Muscle layer of duodenum (tissue), 2 donors: ENCODE measurements around the gene MUC20.
"Not testable (repeated sequence)": the region's sequence is repeated elsewhere in the genome, so short reads cannot be mapped to it uniquely, and the experiment has no call there.

ENCODE experiments used
- H3K27ac ChIP-seq: one replicate; pipeline ENCODE4 v1.7.0; 2013; ENCODE audit warnings: mild to moderate bottlenecking, low read length
- H3K27me3 ChIP-seq: one replicate; pipeline ENCODE4 v1.7.0; 2013; ENCODE audit warnings: low read depth, mild to moderate bottlenecking, control low read depth, low read length
- H3K36me3 ChIP-seq, 2 donors: one replicate each; pipeline ENCODE4 v1.7.0; 2013; ENCODE audit warnings: low read length in 2 of 2, control low read depth in 1 of 2, mild to moderate bottlenecking in 1 of 2; ENCODE audit not compliant: insufficient read depth in 2 of 2, control insufficient read depth in 1 of 2
- H3K4me1 ChIP-seq, 2 donors: one replicate each; pipeline ENCODE4 v1.7.0; 2013; ENCODE audit warnings: low read length in 2 of 2, mild to moderate bottlenecking in 2 of 2, control low read depth in 1 of 2, moderate library complexity in 1 of 2; ENCODE audit not compliant: insufficient read depth in 2 of 2, control insufficient read depth in 1 of 2
- H3K4me3 ChIP-seq, 2 donors: one replicate each; pipeline ENCODE4 v1.7.0; 2013; ENCODE audit warnings: low read length in 2 of 2, low read depth in 1 of 2, mild to moderate bottlenecking in 1 of 2
- H3K9me3 ChIP-seq, 2 donors: one replicate each; pipeline ENCODE4 v1.7.0; 2013; ENCODE audit warnings: low read length in 2 of 2, control low read depth in 1 of 2, mild to moderate bottlenecking in 1 of 2; ENCODE audit not compliant: control insufficient read depth in 1 of 2
- donor health status: healthy.

MUC20 gene

GRCh38 chr3:195744437-195744836 is 23.7 kb downstream of the MUC20 start:
- no peak overlapping the region for H3K27ac ChIP-seq

DNA sequence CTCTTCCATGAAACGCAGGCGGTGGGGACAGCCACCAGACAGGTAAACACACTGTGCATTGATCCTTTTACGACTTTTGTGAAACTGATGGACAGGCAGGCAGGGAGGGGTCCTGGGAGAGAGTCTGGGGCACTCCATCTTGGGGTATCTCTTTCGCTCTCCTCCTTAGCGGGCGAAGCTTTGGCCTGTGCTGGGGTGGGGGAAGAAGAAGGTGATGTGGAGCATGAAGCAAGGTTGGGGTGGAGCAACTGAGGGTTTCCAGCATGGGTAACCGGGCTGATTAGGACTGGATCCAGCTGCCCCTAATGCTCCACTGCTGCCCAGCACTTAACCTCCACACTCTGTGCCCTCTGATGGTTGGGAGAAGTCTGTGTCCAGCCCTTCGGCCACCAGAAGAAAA is 25.6 kb downstream of the MUC20 start:
- Histone ChIP-seq H3K27me3 (no peaks in the 10 kb centered on the region), H3K4me3 (no peak overlapping the region), H3K27ac (no peak overlapping the region), H3K4me1 (no peaks in the 10 kb centered on the region), H3K9me3 (no peaks in the 10 kb centered on the region), H3K36me3 (no peaks in the 10 kb centered on the region)

More at GRCh38 chr3:195744437-195744836, 23.7 kb downstream of the MUC20 start:
- Histone ChIP-seq H3K27me3 (no peaks in the 10 kb centered on the region), H3K4me3 (no peak overlapping the region), H3K9me3 (no peaks in the 10 kb centered on the region), H3K36me3 (no peaks in the 10 kb centered on the region), H3K4me1 (no peaks in the 10 kb centered on the region)

DNA sequence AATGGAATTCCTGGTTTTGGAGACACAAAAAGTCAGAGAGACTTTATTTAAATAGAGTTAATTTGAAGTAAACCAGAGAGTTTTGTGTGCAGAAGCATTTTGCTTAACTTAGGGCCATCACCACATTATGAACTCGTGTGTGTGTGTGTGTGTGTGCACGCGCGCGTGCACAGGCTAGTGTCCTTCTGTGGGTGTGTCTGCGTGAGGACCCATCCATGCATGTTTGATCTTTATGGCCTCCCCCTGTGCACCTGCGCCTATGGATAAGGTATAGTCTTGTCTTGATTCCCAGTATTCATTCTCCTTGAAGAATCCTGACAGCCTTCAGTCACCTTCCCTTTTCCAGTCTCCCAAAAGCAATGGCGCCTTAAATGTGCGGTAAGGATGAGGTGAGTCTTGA is 26.0 kb downstream of the MUC20 start:
- H3K27me3 ChIP-seq, result no peaks in the 10 kb centered on the region
- H3K4me1 ChIP-seq, result no peaks in the 10 kb centered on the region
- H3K4me3 ChIP-seq, result no peak overlapping the region
- H3K36me3 ChIP-seq, result no peaks in the 10 kb centered on the region
- H3K9me3 ChIP-seq, result no peaks in the 10 kb centered on the region
- H3K27ac ChIP-seq, result no peak overlapping the region

GRCh38 chr3:195748661-195749060 is 27.9 kb downstream of the MUC20 start:
- Histone ChIP-seq H3K27me3 (no peaks in the 10 kb centered on the region), H3K4me1 (no peaks in the 10 kb centered on the region), H3K4me3 (no peak overlapping the region), H3K9me3 (no peaks in the 10 kb centered on the region), H3K36me3 (no peaks in the 10 kb centered on the region), H3K27ac (no peak overlapping the region)

DNA sequence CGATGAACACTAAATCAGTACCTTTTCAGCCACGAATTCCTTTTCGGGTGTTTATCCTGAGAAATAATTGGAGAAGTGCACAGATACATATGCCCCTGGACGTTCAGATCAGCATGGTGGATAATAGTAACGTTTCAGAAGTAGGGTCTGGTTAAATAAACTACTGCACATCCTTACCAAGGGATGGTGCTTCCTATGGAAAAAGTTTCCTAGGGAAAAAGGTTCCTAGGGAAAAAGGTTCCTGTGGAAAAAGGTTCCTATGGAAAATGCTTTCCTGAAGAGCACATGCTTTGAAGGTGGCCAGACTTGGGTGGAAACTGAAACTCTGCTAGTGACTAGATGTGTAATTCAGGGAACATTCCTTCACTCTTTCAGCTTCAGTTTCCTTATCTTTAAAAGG is 28.3 kb downstream of the MUC20 start:
- H3K4me1 ChIP-seq, H3K9me3 ChIP-seq, H3K4me3 ChIP-seq, H3K27ac ChIP-seq, H3K27me3 ChIP-seq, H3K36me3 ChIP-seq: not testable (repeated sequence)

DNA sequence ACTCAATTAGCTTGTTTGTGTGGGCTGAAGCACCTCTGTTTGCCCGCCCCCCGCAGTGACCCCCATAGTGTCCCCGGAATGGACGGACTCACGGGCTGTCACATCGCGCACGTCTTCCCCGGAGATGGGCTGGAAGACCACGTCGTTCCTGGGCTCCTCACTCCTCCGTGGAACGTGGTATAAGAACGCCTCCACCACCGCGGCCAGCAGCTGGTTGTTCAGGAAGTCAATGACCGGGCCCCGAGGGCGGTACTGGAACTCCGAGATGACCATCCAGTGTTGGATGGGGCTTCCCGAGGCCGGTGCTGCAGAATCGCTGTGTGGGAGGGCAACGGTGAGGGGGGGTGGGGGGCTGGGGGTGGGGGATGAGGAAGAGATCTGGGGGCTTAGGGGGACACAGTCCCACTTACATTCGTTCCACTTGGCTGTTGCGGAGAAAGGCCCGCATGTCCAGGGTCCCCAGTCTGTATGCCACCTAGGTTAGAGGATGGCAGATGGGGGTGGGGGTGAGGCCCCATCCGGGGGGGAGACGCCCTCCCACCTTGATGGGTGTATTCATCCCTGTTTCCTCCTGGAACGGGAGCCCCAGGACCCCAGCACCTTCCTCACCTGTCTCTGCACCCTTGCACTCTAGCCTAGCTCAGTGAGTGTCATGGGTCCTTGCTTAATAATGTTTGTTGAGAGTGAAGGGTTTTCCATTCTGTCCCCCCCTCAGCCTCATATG is 30.2 kb downstream of the MUC20 start:
- Histone ChIP-seq H3K27ac (no peak overlapping the region), H3K9me3 (no peaks in the 10 kb centered on the region), H3K4me1 (no peaks in the 10 kb centered on the region), H3K4me3 (no peak overlapping the region), H3K27me3 (no peaks in the 10 kb centered on the region), H3K36me3 (no peaks in the 10 kb centered on the region)

DNA sequence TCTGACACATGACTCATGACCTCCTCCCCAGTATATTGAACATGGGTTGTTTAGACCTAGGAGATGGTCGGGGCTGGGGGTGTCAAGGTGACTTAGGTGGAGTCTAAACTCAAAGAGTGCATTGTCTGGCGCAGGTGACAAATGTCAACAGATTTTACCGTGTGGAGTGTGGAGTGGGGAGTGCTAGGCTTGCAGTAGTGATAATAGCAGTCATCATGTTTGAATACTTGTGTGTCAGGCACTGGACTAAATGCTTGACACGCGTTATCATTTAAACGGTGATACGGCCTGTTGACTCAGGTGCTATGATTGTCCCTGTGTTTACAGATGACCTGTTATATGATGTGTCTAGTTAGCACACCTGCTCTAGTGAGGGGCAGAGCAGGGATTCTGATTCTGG is 30.8 kb downstream of the MUC20 start:
- H3K27me3 ChIP-seq, result no peaks in the 10 kb centered on the region
- H3K27ac ChIP-seq, result no peak overlapping the region
- no peak overlapping the region for H3K4me3 ChIP-seq
- no peaks in the 10 kb centered on the region for H3K9me3 ChIP-seq
- H3K36me3 ChIP-seq, result no peaks in the 10 kb centered on the region
- no peaks in the 10 kb centered on the region for H3K4me1 ChIP-seq

DNA sequence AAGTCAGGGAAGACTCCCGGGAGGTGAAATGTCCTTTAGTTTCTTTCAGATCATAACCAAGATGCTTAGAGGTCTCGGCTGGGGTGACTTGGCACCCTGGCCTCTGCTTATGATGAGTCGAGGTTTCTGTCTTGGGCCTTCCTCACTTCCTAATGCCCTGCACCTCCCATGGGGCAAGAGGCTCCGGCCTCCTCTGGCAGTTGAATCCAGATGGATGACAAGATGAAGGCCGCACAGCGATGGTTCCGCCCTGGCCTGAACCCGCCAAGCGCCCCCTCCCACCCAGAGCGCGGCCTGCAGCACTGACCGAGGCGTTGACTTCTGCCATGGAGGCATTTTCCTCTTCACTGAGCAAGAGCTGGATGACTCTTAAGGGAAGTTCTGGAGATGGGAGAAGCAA is 31.3 kb downstream of the MUC20 start:
- Histone ChIP-seq H3K36me3 (no peaks in the 10 kb centered on the region), H3K27ac (no peak overlapping the region), H3K4me1 (no peaks in the 10 kb centered on the region), H3K27me3 (no peaks in the 10 kb centered on the region), H3K9me3 (no peaks in the 10 kb centered on the region), H3K4me3 (no peak overlapping the region)

- no peaks in the 10 kb centered on the region for H3K27me3 ChIP-seq
Observed at GRCh38 chr3:195752546-195753331, 32.0 kb downstream of the MUC20 start.

GRCh38 chr3:195753581-195753980 is 32.8 kb downstream of the MUC20 start:
- Histone ChIP-seq H3K4me3 (no peak overlapping the region), H3K4me1 (peaks cover 0 to 4% of the 10 kb centered on the region in 2 donors), H3K9me3 (no peaks in the 10 kb centered on the region), H3K36me3 (no peaks in the 10 kb centered on the region), H3K27ac (no peak overlapping the region), H3K27me3 (peaks cover 5% of the 10 kb centered on the region)

More at GRCh38 chr3:195752546-195753331, 32.0 kb downstream of the MUC20 start:
- Histone ChIP-seq H3K27ac (no peak overlapping the region), H3K4me1 (peaks cover 0 to 4% of the 10 kb centered on the region in 2 donors), H3K9me3 (no peaks in the 10 kb centered on the region), H3K4me3 (no peak overlapping the region), H3K36me3 (no peaks in the 10 kb centered on the region)

DNA sequence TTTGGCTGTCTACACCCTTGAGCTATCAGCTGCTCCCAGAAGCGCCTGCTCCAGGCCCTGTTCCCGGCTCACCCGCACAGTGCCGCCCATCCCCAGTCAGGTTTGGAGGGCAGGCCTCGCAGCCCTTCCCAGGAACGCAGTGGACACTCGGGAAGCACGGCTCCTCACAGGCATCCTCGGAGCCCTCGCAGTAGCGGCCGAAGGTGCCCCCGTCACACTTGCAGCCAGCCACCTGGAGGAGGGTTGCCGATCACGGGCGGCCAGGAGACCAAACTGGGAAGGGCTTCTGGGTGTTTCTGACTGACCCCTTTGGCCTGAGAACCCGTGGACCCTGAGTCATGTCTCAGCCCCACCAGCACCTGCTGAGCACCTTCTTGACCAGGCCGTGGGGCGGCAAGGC is 33.4 kb downstream of the MUC20 start:
- H3K27me3 ChIP-seq, result peaks cover 5% of the 10 kb centered on the region
- peaks cover 0 to 4% of the 10 kb centered on the region in 2 donors for H3K4me1 ChIP-seq
- H3K36me3 ChIP-seq, result no peaks in the 10 kb centered on the region
- no peak overlapping the region for H3K27ac ChIP-seq
- H3K4me3 ChIP-seq, result no peak overlapping the region
- no peaks in the 10 kb centered on the region for H3K9me3 ChIP-seq
